GM21447 (cell line): Measurements from ENCODE around the gene PRKD2.

Experiments used
- ATAC-seq: cut with Tn5 transposase; IDR thresholded peaks from one replicate; pipeline ENCODE4 v1.9.1; 2021; ENCODE audit not compliant: unreplicated experiment

The PRKD2 gene

DNA sequence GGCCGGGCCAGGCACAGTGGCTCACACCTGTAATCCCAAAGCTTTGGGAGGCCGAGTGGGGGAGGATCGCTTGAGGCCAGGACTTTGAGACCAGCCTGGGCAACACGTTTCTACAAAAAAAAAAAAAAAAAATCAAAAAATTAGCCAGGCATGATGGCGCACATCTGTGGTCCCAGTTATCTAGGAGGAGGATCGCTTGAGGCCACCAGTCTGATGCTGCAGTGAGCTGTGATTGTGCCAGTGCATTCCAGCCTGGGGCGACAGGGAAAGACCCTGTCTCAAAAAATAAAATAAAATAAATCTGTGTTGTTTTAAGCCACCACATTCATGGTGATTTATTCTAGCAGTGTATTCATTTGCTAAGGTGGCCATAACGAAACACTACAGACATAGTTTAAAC, 51.8 kb downstream of the PRKD2 start:
- no peak for ATAC-seq

DNA sequence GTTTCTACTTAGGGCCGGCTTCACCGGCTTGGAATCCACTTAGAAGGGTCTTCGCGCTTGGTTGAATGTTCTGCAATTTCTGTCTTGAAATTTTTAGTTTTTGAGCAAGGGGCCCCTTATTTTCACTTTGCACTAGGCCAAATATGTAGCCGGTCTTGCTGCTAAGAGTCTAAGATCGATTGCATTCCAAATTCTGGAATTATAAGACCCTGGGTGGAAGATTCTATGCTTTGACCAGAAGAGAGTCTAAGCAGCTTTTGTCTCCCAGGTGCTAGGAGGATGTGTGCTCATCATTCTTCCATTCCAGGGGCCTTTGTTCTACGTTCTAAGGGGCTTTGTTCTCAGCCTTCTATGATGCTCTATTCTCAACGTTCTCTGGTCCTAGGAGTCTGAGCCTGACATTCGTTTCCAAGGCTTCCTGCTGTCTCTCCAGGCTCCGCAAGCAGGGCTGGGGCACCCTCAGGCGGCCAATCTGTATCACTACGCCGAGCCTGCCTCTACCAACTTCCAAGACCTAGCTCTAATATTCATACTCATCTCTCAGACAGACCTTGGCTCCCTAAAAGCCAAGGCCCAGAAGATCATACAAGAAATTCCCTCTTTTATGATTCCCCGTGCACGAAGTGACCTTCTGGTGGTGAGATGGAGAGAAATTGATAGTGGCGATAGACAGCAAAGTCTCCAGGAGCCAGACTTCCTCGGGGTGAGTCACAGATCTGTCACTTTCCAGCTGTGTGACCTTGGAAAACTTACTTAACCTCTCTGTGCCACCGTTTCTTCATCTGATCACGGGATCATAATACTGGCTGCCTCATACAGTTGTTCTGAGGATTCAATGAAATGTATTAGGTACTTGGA, 55.0 kb downstream of the PRKD2 start:
- ATAC-seq: no peak

DNA sequence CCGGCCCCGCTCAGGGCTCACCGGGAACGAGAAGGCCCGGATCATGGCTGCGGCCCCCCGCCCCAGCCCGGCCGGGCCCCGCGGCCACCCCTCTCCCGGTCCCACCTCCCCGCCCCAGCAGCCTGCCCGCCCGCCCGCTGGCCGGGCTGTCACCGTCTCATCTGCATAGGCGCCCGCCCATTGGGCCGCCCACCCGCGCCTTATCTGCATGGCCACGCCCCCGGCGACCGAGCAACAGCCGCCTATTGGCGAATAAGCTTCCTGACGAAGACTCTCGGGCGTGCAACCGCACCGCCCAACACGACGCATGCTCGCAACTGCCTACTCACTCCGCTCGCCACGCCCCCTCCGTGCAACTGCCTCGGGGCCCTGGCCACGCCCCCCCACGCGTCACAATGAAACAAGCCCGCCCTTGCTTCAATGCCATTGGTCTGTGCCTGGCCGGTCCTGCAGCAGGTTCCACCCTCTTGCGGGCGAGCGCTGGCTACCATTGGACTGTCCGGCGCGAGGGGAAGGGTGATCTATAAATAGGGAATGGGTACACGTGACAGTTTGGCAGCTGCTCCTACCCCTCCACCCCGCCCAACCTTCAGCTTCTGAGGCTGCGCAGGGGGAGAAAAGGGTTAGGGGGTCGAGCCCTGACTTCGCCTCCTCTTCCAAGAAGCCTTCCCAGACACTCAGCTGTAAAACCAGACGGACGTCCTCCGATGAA, 55.7 kb downstream of the PRKD2 start, which contains the start of gene DACT3:
TSS of gene DACT3 (minus strand) at position 163 of the 712 bp plus-strand sequence. CDS start at position 45, 118 bp downstream.
- ATAC-seq: peak; percentile 84

DNA sequence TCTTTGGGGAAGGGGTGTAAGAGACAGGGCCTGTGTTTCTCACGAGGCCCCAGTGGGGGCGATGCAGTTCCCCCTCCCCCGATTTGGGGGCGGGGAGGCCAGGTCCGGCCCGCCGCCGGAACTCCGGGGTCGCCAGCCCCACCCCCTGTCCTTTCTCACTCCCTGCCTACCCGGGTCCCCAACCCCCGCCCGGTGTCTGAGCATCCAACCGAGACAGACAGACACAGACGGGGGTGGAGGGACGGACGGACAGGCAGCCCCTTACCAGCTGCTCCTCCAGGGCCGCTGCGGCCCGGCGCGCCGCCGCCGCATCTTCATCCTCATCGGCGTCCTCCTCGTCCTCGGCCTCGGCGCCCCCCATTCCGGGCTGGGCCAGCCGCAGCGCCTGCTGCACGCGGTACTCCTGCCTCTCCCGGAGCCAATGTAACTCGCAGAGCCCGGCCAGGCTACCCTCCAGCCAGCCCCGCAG, 56.3 kb downstream of the PRKD2 start:
- ATAC-seq: peak; percentile 14

DNA sequence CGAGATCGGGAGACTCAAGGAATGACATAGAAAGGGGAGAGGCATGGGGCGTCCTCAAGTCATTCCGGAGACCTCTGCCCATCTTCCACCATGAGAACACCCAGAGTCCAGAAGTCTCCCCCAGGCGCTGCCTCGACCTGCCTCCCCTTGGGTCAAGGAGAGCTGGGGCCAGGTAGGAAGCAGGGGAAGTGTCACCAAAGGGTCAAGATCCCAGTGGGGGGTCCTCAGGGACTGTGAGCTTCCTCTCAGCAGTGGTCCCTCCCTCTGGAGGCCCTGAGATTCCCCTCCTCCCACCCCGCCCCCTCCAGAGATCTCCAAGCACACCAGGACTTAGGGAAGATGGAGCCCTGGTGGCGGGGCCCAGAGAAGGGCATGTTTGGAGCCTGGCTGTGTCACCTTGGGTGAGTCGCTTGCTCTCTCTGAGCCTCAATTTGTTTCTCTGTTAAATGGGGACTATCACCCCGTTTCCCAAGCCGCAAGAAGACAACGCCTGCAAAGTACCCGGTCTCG, 56.9 kb downstream of the PRKD2 start:
- ATAC-seq: no peak

DNA sequence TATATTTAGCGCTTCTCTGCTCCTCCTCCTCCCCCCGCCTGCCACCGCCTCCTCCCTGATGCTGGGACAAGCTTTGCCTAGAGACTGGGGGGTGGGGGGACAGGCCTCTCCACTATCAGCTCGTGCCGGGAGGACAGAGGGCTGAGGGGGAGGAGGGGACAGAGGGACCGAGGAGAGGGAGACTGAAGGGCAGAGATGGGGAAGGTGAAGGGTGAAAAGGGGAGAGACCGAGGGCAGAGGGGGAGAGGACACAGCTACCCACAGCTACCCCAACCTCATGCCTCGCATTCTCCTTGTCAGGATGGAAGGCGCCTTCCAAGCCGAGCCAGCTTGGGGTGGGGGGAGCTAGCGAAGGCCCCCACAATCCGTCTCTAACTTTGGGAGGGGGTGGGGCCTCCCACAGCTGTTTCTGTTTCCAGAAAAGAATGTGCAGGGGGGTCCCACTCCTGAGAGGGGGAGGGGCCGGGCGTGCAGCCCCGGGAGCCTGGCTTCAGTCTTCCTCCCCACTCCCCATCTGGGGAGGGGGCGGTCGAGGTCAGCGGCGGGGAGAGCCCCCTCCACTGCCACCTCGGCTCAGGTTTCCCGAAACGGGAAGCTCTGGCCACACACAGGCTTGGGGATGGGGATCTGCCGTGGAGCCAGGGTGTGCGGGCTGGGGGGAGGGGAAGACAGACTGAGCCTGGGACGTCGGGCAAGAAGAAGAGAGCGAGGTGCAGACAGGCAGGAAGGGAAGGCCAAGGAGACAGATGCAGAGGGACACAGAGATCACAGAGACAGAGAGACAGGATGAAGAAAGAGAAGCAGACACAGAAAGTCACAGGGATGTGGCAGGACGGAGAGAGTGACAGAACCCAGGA, 57.5 kb downstream of the PRKD2 start:
- ATAC-seq: no peak

DNA sequence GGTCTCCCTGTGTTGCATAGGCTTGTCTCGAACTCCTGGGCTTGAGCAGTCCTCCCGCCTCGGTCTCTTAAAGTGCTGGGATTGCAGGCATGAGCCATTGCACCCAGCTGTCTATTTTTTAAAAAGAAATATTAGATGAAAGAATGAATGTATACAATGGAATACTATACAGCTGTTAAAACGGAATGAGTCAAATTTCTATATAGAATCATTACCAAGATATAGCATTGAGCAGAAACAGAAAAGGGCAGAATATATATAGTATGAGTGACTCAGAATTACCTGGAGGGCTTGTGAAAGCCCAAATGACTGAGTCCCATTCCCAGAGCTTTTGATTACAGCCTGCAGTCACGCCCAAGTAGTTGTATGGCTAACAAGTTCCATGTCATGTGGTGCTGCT, 60.4 kb downstream of the PRKD2 start:
- ATAC-seq: no peak

DNA sequence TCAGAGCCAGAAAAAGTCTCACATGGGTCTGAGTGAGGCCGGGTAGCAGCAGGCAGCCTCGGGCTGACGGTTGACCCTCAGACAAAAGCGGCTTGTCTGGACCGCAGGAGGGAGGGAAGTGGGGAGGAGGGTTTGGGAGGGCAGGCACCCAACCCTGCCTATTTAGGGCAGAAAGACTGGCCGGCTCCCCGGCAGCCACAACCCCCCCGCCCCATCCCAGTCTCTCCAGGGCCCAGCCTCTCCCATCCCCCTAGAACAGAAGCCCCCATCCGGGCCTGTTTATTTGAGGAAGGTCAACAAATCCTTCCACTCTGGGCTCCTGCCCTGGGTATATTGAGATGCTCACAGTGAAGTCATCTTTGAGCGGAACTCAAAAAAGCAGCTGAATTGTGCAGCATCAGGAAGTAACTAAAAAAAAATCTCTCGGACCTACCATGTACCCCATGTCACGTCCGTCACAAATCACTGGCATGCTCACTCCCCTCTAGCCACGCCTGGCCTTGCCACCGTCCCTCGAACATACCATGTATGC, 62.2 kb downstream of the PRKD2 start:
- no peak for ATAC-seq

DNA sequence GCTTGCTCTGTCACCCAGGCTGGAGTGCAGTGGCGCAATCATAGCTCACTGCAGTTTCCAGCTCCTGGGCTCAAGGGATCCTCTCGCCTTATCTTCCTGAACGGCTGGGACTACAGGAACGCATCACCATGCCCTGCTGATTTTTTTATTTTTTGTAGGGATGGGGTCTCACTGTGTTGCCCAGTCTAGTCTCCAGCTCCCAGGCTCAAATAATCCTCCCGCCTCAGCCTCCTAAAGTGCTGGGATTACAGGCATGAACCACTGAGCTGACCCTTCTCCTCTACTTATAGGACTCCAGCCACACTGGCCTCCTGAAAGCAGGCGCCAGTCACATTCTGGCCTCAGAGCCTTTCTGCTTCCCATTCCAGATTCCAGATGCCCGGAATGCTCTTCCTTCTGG, 66.5 kb downstream of the PRKD2 start:
- ATAC-seq: no peak

DNA sequence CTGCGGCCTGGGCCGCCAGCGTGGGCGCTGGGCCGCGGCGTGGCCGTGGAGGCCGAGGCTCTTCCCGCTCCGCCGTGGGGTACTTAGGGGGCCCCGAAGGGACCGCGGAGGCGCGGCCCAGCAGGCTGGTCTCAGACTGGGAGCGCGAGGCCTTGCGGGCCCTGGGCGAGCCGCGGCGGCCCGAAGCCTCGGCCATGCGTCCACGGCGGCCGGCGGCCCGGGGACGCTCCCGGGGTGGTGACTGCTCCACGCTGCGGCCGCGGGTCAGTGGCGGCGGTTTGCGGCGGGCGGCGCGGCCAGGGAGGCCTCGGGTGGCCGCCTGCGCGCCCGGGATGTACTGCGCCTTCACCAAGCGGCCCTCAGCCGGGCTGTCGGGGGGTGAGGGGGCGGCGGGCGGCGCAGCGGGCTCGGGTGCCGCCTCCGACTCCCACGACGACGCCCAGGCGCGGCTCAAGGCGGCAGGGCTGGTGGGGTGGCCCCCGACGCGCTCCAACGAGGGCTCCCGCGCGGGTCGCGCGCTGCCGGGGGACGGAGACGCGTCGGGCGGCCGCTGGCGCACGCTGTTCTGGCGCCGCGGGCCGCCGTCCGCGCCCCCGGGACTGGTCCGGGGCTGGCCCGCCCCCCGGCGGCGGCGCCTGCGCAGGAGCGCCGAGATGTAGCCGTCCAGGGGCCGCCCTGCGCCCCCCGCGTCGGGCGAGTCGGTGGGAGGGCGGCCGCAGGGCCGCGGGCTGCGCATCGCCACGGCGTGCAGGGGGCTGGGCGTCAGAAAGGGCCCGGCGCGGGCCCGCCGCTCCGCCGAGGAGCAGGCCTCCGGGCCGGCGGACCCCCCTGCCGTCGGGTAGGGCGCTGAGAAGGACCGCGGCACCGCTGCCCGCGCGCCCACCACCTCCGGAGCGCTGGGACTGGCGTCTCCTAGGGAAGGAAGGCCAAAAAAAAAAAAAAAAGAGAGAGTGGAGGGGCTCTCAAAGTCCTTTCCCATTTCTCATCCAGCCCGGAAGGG, 67.7 kb downstream of the PRKD2 start:
- ATAC-seq: no peak

DNA sequence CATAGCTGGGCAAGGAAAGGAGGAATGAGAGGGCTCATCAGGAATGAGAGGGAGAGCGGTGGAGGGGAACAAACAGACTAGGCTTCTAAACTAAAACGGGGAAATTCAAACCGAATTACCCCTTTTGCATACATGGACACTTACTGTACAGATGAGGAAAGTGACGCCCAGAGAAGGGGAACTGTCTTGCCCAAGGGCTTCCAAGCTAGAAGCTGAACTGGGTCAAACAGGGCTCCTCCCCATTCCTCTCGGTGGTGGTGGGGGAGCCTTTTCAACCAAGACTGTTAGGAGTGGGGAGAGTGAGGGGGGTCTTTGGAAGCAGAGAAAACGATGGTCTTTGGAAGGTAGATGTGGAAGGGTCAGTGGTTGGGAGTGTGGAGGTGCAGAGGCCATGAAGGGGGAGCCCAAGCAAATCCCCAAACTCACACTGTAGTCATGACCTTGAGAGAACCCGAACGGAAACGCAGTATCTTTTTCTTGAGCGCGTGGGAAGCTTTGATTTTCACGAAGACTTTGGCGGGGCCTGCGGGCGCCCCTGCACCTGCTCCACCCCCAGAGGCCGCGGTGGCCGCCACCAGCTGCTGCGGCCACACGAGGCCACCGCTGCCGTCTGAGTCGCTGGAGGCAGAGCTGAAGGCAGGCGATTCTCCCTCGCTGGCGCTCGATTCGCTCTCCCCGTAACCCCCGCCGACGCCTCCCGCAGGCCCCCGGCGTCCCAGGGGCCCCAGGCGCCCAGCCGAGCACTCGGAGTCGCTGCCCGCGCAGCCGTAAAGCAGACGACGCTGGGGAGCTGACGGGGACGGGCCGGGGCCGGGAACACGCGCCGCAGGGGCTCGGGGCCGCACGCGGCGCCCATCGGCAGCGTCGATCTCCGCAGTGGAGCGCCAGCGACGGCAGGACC, 68.6 kb downstream of the PRKD2 start:
- no peak for ATAC-seq

DNA sequence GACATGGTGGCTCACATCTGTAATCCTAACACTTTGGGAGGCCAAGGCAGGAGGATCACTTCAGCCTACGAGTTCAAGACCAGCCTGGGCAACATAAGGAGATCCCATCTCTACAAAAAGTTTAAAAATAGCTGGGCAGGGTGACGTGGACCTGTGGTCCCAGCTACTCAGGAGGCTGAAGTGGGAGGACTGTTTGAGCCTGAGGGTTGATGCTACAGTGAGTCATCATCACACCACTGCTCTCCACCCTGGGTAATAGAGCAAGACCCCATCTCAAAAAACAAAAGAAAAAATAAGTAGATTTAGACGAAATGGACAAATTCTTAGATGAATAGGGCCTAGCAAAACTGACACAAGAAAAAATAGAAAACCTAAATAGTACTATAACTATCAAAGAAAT, 70.5 kb downstream of the PRKD2 start:
- ATAC-seq: no peak

DNA sequence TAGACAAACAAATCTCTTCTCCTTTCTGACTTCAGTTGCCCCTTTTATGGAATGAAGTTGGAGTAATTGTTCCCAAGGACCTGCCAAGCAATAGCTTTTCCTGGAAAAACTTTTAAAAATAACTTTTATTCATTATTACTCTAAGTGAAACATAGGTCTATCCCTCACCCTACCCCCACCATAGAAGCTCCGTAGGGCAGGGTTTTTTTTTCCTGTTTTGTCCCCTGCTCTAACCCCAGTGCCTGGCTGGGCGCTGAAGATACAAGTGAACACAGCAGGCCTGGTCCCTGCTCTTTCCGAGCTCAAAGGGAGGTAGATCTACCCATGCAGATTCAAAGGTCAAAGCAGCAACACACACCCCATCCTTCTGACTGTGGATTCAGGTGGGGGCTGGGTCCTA, 72.2 kb downstream of the PRKD2 start:
- no peak for ATAC-seq

DNA sequence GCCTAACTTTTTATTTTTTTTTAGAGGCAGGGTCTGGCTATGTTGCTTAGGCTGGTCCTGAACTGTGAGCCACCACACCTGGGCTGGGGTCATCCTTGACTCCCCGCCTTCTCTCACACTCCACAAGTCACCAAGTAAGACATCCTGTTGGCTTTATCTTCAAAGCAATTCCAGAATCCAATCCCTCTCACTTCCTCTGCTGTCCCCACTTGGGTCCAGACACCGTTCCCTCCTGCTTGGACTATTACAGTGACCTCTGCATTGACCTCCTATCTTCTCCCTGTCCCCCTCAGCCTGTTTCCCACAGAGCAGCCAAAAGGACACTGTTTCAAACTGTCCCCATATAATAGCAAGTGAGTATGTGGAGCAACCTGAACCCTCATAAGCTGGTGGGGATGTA, 76.3 kb downstream of the PRKD2 start:
- no peak for ATAC-seq

DNA sequence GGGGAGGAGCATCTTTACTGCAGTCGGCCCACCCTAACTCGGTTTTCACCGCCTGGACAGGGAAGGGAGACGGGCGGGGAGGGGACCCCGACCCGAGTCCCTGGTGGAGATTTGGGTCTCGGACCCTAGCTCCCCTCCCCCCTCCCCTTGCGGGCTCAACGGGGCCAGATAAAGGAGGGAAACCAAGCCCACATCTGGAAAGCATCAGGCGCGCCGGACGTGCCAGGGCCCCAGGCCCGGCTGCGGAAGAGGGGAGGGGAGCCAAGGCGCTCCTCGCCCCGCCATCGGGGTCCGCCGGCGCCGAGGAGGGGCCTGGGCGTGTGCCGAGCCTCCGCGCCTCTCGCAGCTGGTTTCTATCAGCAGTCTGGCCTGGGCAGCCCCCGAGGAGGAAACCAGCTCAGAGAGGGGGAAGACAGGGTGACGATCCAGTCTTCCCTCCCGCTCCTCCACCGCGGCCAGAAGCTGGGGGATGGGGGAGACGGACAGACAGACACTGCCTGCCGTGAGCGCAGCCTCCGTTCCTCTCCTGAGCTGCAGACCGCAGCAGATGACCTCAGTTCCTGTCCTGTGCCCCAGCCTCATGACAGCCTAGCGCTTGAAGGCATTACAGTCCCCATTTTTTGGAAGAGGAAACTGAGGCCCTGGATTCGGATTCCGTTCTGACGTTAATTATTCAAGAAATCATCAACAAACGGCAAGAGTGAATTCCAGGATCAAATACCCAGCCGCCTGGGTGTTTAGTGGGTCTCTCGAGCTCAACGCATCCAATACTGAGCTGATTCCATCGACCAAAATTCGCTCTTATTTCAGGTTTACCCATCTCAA, 77.3 kb downstream of the PRKD2 start:
- ATAC-seq: no peak

DNA sequence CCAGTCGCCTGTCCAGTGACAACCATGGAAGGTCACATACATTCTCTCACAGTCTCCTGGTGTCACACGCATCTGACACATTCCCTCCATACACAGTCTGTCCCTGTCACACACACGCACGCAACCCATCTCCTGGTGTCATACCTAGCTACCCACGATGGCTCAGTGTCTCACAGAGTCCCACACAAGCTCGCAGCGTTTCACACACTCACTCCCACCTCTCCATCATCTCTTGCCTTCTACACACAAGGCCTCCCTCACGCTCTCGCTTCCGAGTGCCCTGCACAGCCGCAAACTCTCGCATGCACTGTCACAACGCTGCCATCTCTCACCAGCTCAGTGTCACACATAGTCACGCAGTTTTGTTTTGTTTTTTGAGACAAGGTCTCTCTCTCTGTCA, 79.7 kb downstream of the PRKD2 start:
- no peak for ATAC-seq

DNA sequence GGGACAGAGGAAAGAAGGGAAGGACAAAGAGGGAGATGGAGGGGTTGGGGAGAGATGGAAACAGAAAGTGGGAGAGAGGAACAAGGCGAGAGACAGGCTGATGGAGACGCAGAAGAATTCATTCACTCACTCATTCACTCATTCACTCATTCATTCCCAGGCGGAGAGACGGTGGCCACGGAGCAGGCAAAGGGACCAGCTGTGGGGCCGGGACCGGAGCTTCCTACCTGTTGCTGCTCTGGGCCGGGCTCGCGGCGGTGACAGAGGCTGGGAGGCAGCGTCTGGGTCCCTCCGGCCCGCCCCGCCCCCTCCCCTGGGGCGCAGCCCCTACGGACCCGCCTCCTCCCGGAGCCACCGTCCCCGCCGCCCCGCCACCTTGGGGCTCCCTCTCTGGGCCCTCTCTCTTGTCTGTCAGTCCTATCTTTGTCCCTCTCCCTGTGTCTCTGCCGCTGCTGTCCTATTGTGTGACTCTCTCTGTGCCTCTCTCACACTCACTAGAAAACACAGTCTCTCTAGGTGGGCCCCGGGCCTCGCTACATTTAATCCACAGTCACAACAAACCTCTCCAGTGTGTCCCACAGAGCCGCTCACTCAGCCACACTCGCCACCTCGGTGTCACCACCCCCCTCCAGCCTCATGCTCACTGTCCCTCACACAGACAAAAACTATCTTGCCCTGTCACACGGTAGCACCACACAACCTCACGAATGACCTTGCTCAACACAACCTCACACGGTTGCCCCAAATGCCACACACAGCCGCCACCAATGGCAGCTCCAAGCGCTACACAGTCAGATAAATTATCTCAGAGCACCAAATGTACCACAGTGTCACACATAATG, 80.8 kb downstream of the PRKD2 start, which contains the start of gene GNG8:
TSS of gene GNG8 (minus strand) at position 283 of the 842 bp plus-strand sequence. CDS start 1,520 bp downstream, outside the sequence.
- ATAC-seq: no peak
